Measurements from ENCODE around the gene PADI4.

Gene PADI4

GRCh38 chr1:17340358-17340757, 32.4 kb downstream of the PADI4 start (continued):
- no peak for TF ChIP-seq KLF8 (tag by site-specific recombination; IDR thresholded peaks at IDR 0.05)
- TF ChIP-seq ZBTB21 (tag by site-specific recombination; IDR thresholded peaks at IDR 0.05) = no peak
- TF ChIP-seq INSM2 (tag by site-specific recombination; IDR thresholded peaks at IDR 0.05) = 0 out of 2 replicates have a peak, but pooled peaks have one; percentile 15
- TF ChIP-seq SP3 (tag by site-specific recombination; IDR thresholded peaks at IDR 0.05) = no peak
- TF ChIP-seq ZNF677 (tag by site-specific recombination; IDR thresholded peaks at IDR 0.05) = no peak
- TF ChIP-seq ZNF354C (tag by site-specific recombination; IDR thresholded peaks at IDR 0.05; ENCODE audit: borderline replicate concordance, low read depth) = no peak
- peak; percentile 91 for TF ChIP-seq ZNF341 (tag by site-specific recombination; IDR thresholded peaks at IDR 0.05; ENCODE audit: low read depth)
- peak; percentile 100 for TF ChIP-seq EGR2 (tag by site-specific recombination; IDR thresholded peaks at IDR 0.05; ENCODE audit: low read depth)
- TF ChIP-seq HOXC10 (CRISPR knock-in tag; IDR thresholded peaks at IDR 0.05) = no peak
- no peak for TF ChIP-seq KLF10 (tag by site-specific recombination; IDR thresholded peaks at IDR 0.05)
- TF ChIP-seq KLF17 (tag by site-specific recombination; IDR thresholded peaks at IDR 0.05) = peak; percentile 21; the same call in 1 of the 2 replicates
- no peak for TF ChIP-seq ZSCAN4 (tag by site-specific recombination; IDR thresholded peaks at IDR 0.05)
- TF ChIP-seq ELK4 (IDR thresholded peaks at IDR 0.05; ENCODE audit: borderline replicate concordance, low read depth, low read length) = no peak
- no peak for TF ChIP-seq ZNF394 (tag by site-specific recombination; IDR thresholded peaks at IDR 0.05; ENCODE audit: borderline replicate concordance)
- TF ChIP-seq ZNF510 (tag by site-specific recombination; IDR thresholded peaks at IDR 0.05; ENCODE audit: insufficient replicate concordance) = no peak
- TF ChIP-seq ZNF404 (tag by site-specific recombination; IDR thresholded peaks at IDR 0.05) = no peak
- TF ChIP-seq ZNF580 (tag by site-specific recombination; IDR thresholded peaks at IDR 0.05) = no peak
- TF ChIP-seq ZNF596 (tag by site-specific recombination; IDR thresholded peaks at IDR 0.05) = no peak

GRCh38 chr1:17342014-17342441, 34.0 kb downstream of the PADI4 start:
- Histone ChIP-seq H3K36me3 (ENCODE audit: control insufficient read depth in 2 of 2, insufficient read depth in 1 of 2, low read length in 2 of 2) (no peaks in the 10 kb centered on the region), H3K4me1 (ENCODE audit: control insufficient read depth, insufficient read depth, low read length) (no peaks in the 10 kb centered on the region), H3K27ac (ENCODE audit: extremely low read depth, low read depth, low read length) (no peak overlapping the region), H3K9me3 (ENCODE audit: control insufficient read depth, insufficient read depth, low read depth, low read length) (no peaks in the 10 kb centered on the region), H3K4me3 (ENCODE audit: low read depth, low read length) (no peak overlapping the region)
- ChIA-PET POLR2A (no interaction called here), CTCF (no interaction called here)
- no peak for TF ChIP-seq ZNF571 (tag by site-specific recombination; IDR thresholded peaks at IDR 0.05)
- no peak for TF ChIP-seq PRDM4 (tag by site-specific recombination; IDR thresholded peaks at IDR 0.05)
- TF ChIP-seq ZNF513 (tag by site-specific recombination; IDR thresholded peaks at IDR 0.05) = no peak
- no peak for TF ChIP-seq ZNF777 (tag by site-specific recombination; IDR thresholded peaks at IDR 0.05; ENCODE audit: borderline replicate concordance)
- no peak for TF ChIP-seq ZNF488 (tag by site-specific recombination; IDR thresholded peaks at IDR 0.05)
- TF ChIP-seq KLF7 (tag by site-specific recombination; IDR thresholded peaks at IDR 0.05; ENCODE audit: borderline replicate concordance) = no peak
- no peak for TF ChIP-seq ZNF335 (tag by site-specific recombination; conservative IDR thresholded peaks at IDR 0.05)
- no peak for TF ChIP-seq ZXDB (tag by site-specific recombination; IDR thresholded peaks at IDR 0.05)
